GM23338 (cell line): ENCODE measurements around the gene TMEM217. TPM values are rescaled to one million over a fixed set of nuclear protein-coding genes. Genes with fewer than 3 reads are reported as not detected.

Source experiments
- ATAC-seq: fragments of 200-7000 bp; cut with Tn5 transposase; 3 replicates; pipeline ENCODE4 v1.9.1; 2020
- DNase-seq: peaks from one replicate; pipeline ENCODE4 v3.0.0-alpha.2; 2015; ENCODE audit warnings: low spot score
- H2AFZ ChIP-seq: fragments of 200-600 bp; sonication (generic); 2 replicates; pipeline ENCODE4 v1.8.0; 2016; ENCODE audit warnings: antibody characterized with exemption, mild to moderate bottlenecking, moderate library complexity
- H3F3A ChIP-seq: fragments of 200-600 bp; sonication (generic); replicated peaks from 2 replicates; pipeline ENCODE4 v1.8.0; 2017; ENCODE audit warnings: antibody characterized with exemption, mixed run types, low read depth
- H3K27ac ChIP-seq: fragments of 200-600 bp; sonication (generic); 2 replicates; pipeline ENCODE4 v1.6.1; 2016; ENCODE audit warnings: low read depth
- H3K27me3 ChIP-seq: fragments of 200-600 bp; sonication (generic); 2 replicates; pipeline ENCODE4 v1.8.0; 2016; ENCODE audit warnings: mild to moderate bottlenecking, mixed run types, moderate library complexity; ENCODE audit not compliant: insufficient read depth
- H3K36me3 ChIP-seq: fragments of 200-600 bp; sonication (generic); 2 replicates; pipeline ENCODE4 v1.8.0; 2016; ENCODE audit warnings: mild to moderate bottlenecking; ENCODE audit not compliant: insufficient read depth
- H3K4me1 ChIP-seq: fragments of 200-600 bp; sonication (generic); 2 replicates; pipeline ENCODE4 v1.8.0; 2016; ENCODE audit warnings: mild to moderate bottlenecking, moderate library complexity; ENCODE audit not compliant: insufficient read depth
- H3K4me2 ChIP-seq: fragments of 200-600 bp; sonication (generic); 2 replicates; pipeline ENCODE4 v1.7.1; 2017; ENCODE audit warnings: mixed run types
- H3K4me3 ChIP-seq: fragments of 200-600 bp; sonication (generic); 2 replicates; pipeline ENCODE4 v1.6.1; 2016; ENCODE audit warnings: mixed run types
- H3K79me2 ChIP-seq: fragments of 200-600 bp; sonication (generic); replicated peaks from 2 replicates; pipeline ENCODE4 v1.8.0; 2017; ENCODE audit warnings: mild to moderate bottlenecking; ENCODE audit not compliant: insufficient read depth
- H3K9me2 ChIP-seq: fragments of 200-600 bp; sonication (generic); 2 replicates; pipeline ENCODE4 v1.8.0; 2017; ENCODE audit not compliant: insufficient read depth
- H4K20me1 ChIP-seq: fragments of 200-600 bp; sonication (generic); replicated peaks from 2 replicates; pipeline ENCODE4 v1.8.0; 2017; ENCODE audit warnings: mild to moderate bottlenecking; ENCODE audit not compliant: insufficient read depth
- H3K27ac Mint-ChIP-seq: 2 replicates; pipeline ENCODE4 v1.8.0; 2020; ENCODE audit warnings: inconsistent platforms, mild to moderate bottlenecking, moderate library complexity, mixed read lengths
- H3K27me3 Mint-ChIP-seq: 3 replicates; pipeline ENCODE4 v1.8.0; 2022; ENCODE audit warnings: low read depth, mild to moderate bottlenecking, moderate library complexity, mixed read lengths, inconsistent platforms; ENCODE audit not compliant: insufficient read depth, poor library complexity
- H3K36me3 Mint-ChIP-seq: 3 replicates; pipeline ENCODE4 v1.8.0; 2021; ENCODE audit warnings: low read depth, mild to moderate bottlenecking, inconsistent platforms, moderate library complexity, mixed read lengths
- H3K4me1 Mint-ChIP-seq: 3 replicates; pipeline ENCODE4 v1.8.0; 2020; ENCODE audit warnings: mild to moderate bottlenecking, inconsistent platforms, mixed read lengths
- H3K4me3 Mint-ChIP-seq: 3 replicates; pipeline ENCODE4 v1.8.0; 2021; ENCODE audit warnings: moderate library complexity, mild to moderate bottlenecking, inconsistent platforms, mixed read lengths
- H3K9me3 Mint-ChIP-seq: 3 replicates; pipeline ENCODE4 v1.8.0; 2020; ENCODE audit warnings: moderate library complexity, mild to moderate bottlenecking, inconsistent platforms, mixed read lengths
- CREB1 ChIP-seq: fragments of 250-450 bp; sonication (Bioruptor Pico); IDR thresholded peaks from 2 replicates; pipeline ENCODE4 v1.5.0; 2020; ENCODE audit warnings: low read depth, mild to moderate bottlenecking, moderate library complexity
- EZH2 ChIP-seq: fragments of 200-600 bp; sonication (generic); IDR thresholded peaks from one replicate; pipeline ENCODE4 v1.8.0; 2017; ENCODE audit warnings: antibody characterized with exemption, mild to moderate bottlenecking, low read depth; ENCODE audit not compliant: unreplicated experiment
- EZH2phosphoT487 ChIP-seq: fragments of 200-600 bp; sonication (generic); IDR thresholded peaks from one replicate; pipeline ENCODE4 v1.8.1; 2018; ENCODE audit warnings: antibody characterized with exemption; ENCODE audit not compliant: unreplicated experiment
- JUNB ChIP-seq: IDR thresholded peaks from one replicate; pipeline ENCODE4 v1.6.1; 2016; ENCODE audit warnings: antibody characterized with exemption; ENCODE audit not compliant: unreplicated experiment
- POLR2AphosphoS5 ChIP-seq: IDR thresholded peaks from 2 replicates; pipeline ENCODE4 v1.6.1; 2016; ENCODE audit warnings: antibody characterized with exemption, low read depth
- STAT1 ChIP-seq: IDR thresholded peaks from one replicate; pipeline ENCODE4 v1.6.1; 2016; ENCODE audit warnings: antibody characterized with exemption; ENCODE audit not compliant: unreplicated experiment
- ZNF114 ChIP-seq: fragments of 250-450 bp; sonication (Bioruptor Pico); IDR thresholded peaks from 2 replicates; pipeline ENCODE4 v1.5.0; 2020; ENCODE audit warnings: mild to moderate bottlenecking, moderate library complexity
- ZNF331 ChIP-seq: fragments of 250-450 bp; sonication (Bioruptor Pico); IDR thresholded peaks from 2 replicates; pipeline ENCODE4 v1.5.0; 2020; ENCODE audit warnings: low read depth, mild to moderate bottlenecking, moderate library complexity
- polyA plus RNA-seq: library from polyadenylated mRNA; unstranded; fragments of >200 nt; fragmentation: Nextera tagmentation; extraction: Ambion mirVana; gene quantifications from 2 replicates; pipeline ENCODE4 v1.2.1, GENCODE V29; 2016
- total RNA-seq: library from RNA; depleted of rRNA; stranded (reverse); fragments of >200 nt; shearing (Covaris generic); gene quantifications from 2 replicates; pipeline ENCODE4 v1.2.3, GENCODE V29; 2014
- TF ChIP-seq, protein P1 (sequence below): IDR thresholded peaks from 2 replicates; pipeline ENCODE4 v1.6.1; 2016; ENCODE audit warnings: antibody characterized with exemption
- TF ChIP-seq, protein P2 (sequence below), 2 experiments: fragments of 200-600 bp in 1 of 2; sonication (generic) in 1 of 2; conservative IDR thresholded peaks; 2 replicates each; pipeline versions ENCODE4 v1.5.1 to v1.6.1; 2016 to 2017; ENCODE audit warnings: antibody characterized with exemption in 2 of 2, low read depth in 2 of 2, mild to moderate bottlenecking in 2 of 2, moderate library complexity in 1 of 2
- TF ChIP-seq, protein P3 (sequence below): fragments of 250-450 bp; sonication (Bioruptor Pico); IDR thresholded peaks from 2 replicates; pipeline ENCODE4 v1.5.0; 2020; ENCODE audit warnings: mild to moderate bottlenecking, moderate library complexity

The TMEM217 gene
- total and polyA plus RNA-seq, 2 experiments from 2014 or later: 1.3 TPM; not detected in 1

DNA sequence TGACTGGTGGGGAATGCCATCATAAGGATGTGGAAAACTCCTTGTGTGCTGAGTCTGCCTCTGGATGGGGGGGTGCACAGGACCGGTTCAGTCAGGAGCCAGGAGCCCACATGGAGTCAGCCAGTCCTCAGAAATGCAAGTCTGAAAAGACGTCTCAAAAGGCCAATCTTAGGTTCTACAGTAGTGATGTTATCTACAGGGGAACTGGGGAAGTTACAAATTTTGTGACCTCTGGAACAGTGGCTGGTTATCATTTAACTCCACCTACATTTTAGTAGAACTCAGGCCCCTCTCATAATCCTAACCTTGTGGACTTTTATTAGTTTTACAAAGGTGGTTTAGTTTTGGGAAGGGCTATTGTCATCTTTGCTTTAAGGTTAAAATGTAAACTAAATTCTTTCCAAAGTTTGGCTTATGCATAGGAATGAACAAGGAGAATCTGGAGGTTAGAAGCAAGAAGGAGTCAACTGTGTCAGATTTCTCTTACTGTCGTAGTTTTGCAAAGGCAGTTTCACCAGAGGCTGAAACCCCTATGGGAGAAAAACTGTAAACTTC, 14.1 kb downstream of the TMEM217 start:
- H3K4me2 ChIP-seq: no peak overlapping the region
- H3K27me3 Mint-ChIP-seq: peaks cover 2% of the 10 kb centered on the region
- no peak overlapping the region for H3K4me3 ChIP-seq
- TF ChIP-seq ZNF114 (no peak), JUNB (no peak), CREB1 (CRISPR knock-in tag) (no peak), EZH2phosphoT487 (no peak), STAT1 (no peak), POLR2AphosphoS5 (no peak), ZNF331 (CRISPR knock-in tag) (no peak), EZH2 (no peak)
- TF ChIP-seq, protein P1, sequence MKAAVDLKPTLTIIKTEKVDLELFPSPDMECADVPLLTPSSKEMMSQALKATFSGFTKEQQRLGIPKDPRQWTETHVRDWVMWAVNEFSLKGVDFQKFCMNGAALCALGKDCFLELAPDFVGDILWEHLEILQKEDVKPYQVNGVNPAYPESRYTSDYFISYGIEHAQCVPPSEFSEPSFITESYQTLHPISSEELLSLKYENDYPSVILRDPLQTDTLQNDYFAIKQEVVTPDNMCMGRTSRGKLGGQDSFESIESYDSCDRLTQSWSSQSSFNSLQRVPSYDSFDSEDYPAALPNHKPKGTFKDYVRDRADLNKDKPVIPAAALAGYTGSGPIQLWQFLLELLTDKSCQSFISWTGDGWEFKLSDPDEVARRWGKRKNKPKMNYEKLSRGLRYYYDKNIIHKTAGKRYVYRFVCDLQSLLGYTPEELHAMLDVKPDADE: no peak
- TF ChIP-seq, protein P2, sequence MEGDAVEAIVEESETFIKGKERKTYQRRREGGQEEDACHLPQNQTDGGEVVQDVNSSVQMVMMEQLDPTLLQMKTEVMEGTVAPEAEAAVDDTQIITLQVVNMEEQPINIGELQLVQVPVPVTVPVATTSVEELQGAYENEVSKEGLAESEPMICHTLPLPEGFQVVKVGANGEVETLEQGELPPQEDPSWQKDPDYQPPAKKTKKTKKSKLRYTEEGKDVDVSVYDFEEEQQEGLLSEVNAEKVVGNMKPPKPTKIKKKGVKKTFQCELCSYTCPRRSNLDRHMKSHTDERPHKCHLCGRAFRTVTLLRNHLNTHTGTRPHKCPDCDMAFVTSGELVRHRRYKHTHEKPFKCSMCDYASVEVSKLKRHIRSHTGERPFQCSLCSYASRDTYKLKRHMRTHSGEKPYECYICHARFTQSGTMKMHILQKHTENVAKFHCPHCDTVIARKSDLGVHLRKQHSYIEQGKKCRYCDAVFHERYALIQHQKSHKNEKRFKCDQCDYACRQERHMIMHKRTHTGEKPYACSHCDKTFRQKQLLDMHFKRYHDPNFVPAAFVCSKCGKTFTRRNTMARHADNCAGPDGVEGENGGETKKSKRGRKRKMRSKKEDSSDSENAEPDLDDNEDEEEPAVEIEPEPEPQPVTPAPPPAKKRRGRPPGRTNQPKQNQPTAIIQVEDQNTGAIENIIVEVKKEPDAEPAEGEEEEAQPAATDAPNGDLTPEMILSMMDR (conservative IDR thresholded peaks at IDR 0.05; ENCODE audit: low read depth in 2 of 2): no peak
- TF ChIP-seq, protein P3, sequence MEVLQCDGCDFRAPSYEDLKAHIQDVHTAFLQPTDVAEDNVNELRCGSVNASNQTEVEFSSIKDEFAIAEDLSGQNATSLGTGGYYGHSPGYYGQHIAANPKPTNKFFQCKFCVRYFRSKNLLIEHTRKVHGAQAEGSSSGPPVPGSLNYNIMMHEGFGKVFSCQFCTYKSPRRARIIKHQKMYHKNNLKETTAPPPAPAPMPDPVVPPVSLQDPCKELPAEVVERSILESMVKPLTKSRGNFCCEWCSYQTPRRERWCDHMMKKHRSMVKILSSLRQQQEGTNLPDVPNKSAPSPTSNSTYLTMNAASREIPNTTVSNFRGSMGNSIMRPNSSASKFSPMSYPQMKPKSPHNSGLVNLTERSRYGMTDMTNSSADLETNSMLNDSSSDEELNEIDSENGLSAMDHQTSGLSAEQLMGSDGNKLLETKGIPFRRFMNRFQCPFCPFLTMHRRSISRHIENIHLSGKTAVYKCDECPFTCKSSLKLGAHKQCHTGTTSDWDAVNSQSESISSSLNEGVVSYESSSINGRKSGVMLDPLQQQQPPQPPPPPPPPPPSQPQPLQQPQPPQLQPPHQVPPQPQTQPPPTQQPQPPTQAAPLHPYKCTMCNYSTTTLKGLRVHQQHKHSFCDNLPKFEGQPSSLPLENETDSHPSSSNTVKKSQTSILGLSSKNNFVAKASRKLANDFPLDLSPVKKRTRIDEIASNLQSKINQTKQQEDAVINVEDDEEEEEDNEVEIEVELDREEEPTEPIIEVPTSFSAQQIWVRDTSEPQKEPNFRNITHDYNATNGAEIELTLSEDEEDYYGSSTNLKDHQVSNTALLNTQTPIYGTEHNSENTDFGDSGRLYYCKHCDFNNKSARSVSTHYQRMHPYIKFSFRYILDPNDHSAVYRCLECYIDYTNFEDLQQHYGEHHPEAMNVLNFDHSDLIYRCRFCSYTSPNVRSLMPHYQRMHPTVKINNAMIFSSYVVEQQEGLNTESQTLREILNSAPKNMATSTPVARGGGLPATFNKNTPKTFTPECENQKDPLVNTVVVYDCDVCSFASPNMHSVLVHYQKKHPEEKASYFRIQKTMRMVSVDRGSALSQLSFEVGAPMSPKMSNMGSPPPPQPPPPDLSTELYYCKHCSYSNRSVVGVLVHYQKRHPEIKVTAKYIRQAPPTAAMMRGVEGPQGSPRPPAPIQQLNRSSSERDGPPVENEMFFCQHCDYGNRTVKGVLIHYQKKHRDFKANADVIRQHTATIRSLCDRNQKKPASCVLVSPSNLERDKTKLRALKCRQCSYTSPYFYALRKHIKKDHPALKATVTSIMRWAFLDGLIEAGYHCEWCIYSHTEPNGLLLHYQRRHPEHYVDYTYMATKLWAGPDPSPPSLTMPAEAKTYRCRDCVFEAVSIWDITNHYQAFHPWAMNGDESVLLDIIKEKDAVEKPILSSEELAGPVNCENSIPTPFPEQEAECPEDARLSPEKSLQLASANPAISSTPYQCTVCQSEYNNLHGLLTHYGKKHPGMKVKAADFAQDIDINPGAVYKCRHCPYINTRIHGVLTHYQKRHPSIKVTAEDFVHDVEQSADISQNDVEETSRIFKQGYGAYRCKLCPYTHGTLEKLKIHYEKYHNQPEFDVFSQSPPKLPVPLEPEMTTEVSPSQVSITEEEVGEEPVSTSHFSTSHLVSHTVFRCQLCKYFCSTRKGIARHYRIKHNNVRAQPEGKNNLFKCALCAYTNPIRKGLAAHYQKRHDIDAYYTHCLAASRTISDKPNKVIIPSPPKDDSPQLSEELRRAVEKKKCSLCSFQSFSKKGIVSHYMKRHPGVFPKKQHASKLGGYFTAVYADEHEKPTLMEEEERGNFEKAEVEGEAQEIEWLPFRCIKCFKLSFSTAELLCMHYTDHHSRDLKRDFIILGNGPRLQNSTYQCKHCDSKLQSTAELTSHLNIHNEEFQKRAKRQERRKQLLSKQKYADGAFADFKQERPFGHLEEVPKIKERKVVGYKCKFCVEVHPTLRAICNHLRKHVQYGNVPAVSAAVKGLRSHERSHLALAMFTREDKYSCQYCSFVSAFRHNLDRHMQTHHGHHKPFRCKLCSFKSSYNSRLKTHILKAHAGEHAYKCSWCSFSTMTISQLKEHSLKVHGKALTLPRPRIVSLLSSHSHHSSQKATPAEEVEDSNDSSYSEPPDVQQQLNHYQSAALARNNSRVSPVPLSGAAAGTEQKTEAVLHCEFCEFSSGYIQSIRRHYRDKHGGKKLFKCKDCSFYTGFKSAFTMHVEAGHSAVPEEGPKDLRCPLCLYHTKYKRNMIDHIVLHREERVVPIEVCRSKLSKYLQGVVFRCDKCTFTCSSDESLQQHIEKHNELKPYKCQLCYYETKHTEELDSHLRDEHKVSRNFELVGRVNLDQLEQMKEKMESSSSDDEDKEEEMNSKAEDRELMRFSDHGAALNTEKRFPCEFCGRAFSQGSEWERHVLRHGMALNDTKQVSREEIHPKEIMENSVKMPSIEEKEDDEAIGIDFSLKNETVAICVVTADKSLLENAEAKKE: no peak
- peaks cover 4% of the 10 kb centered on the region; the same call in 1 of the 2 replicates for H3K9me2 ChIP-seq
- no peaks in the 10 kb centered on the region for H4K20me1 ChIP-seq
- no peaks in the 10 kb centered on the region for H3K36me3 ChIP-seq
- 0 out of 2 replicates have a peak, but pooled peaks cover 4% of the 10 kb centered on the region for H3F3A ChIP-seq
- no peak overlapping the region for H3K27ac Mint-ChIP-seq
- H2AFZ ChIP-seq: no peak overlapping the region
- no peak overlapping the region for H3K27ac ChIP-seq
- H3K4me1 ChIP-seq: no peaks in the 10 kb centered on the region
- no peak overlapping the region for H3K4me3 Mint-ChIP-seq
- H3K27me3 ChIP-seq: no peaks in the 10 kb centered on the region
- no peaks in the 10 kb centered on the region for H3K36me3 Mint-ChIP-seq
- no peaks in the 10 kb centered on the region for H3K4me1 Mint-ChIP-seq
- DNase-seq: no peak
- H3K9me3 Mint-ChIP-seq: no peaks in the 10 kb centered on the region; the same call in 2 of the 3 replicates
- H3K79me2 ChIP-seq: no peaks in the 10 kb centered on the region
- ATAC-seq: no peak
